Vagina (tissue), 2 donors: ENCODE results near the gene ROM1. TPM values are rescaled to one million over a fixed set of nuclear protein-coding genes. Genes with fewer than 3 reads are reported as not detected.

Experiments
- DNase-seq, 2 donors: peaks; one replicate each; pipeline ENCODE4 v3.0.0-alpha.2; 2017; ENCODE audit errors: extremely low spot score in 2 of 2
- H3K27ac ChIP-seq: fragments of 200-600 bp; sonication (generic); one replicate; pipeline ENCODE4 v1.5.1; 2019
- H3K27me3 ChIP-seq: fragments of 200-600 bp; sonication (generic); one replicate; pipeline ENCODE4 v1.5.1; 2019
- H3K36me3 ChIP-seq, 2 donors: fragments of 200-600 bp; sonication (generic); one replicate each; pipeline ENCODE4 v1.5.1; 2017 to 2019
- H3K4me1 ChIP-seq: fragments of 200-600 bp; sonication (generic); one replicate; pipeline ENCODE4 v1.5.1; 2019
- H3K4me3 ChIP-seq, 2 donors: fragments of 200-600 bp; sonication (generic); 1 replicate in 1 of 2; 2 replicates in 1 of 2; pipeline ENCODE4 v1.5.1; 2016 to 2019
- H3K9me3 ChIP-seq: fragments of 200-600 bp; sonication (generic); one replicate; pipeline ENCODE4 v1.5.1; 2019
- CTCF ChIP-seq, 3 experiments: fragments of 450-650 bp in 2 of 3; fragments of 200-600 bp in 1 of 3; sonication (generic) in 1 of 3; IDR thresholded peaks; one replicate each; pipeline ENCODE4 v1.5.1; 2017 to 2019; ENCODE audit warnings: antibody characterized with exemption in 3 of 3, mild to moderate bottlenecking in 2 of 3, moderate library complexity in 2 of 3
- POLR2A ChIP-seq, 2 donors: fragments of 450-650 bp; IDR thresholded peaks; one replicate each; pipeline ENCODE4 v1.6.1; 2017; ENCODE audit warnings: antibody characterized with exemption in 2 of 2, mild to moderate bottlenecking in 2 of 2, moderate library complexity in 2 of 2
- POLR2AphosphoS5 ChIP-seq, 2 donors: sonication (generic); formaldehyde crosslinking; IDR thresholded peaks; one replicate each; pipeline ENCODE4 v1.9.0; 2017; ENCODE audit warnings: antibody characterized with exemption in 2 of 2, mild to moderate bottlenecking in 2 of 2, low read depth in 1 of 2; ENCODE audit not compliant: insufficient read depth in 1 of 2
- intact Hi-C: fragments of 100-400 bp; cut with DNase I; formaldehyde crosslinking; loops from one replicate; pipeline ENCODE4 v1.15.1; 2023
- total RNA-seq: library from RNA; depleted of rRNA; stranded (reverse); fragments of >200 nt; gene quantifications from one replicate; pipeline ENCODE4 v1.2.3, GENCODE V29; 2016

Gene ROM1
- total RNA-seq, 1 donor from 2014 or later, result 6.1 TPM

- intact Hi-C loops, result no loop called here
- H3K27me3 ChIP-seq, result no peaks in the 10 kb centered on the region
- DNase-seq, result peak in 1 of 2 donors; percentile 100
- peak within 1 kb of the TSS; percentile 70 to 82 for H3K4me3 ChIP-seq
- H3K9me3 ChIP-seq, result no peaks in the 10 kb centered on the region
- peaks cover 0 to 42% of the 10 kb centered on the region in 2 donors for H3K36me3 ChIP-seq
- H3K27ac ChIP-seq, result peak within 1 kb of the TSS; percentile 94
- peaks cover 29% of the 10 kb centered on the region for H3K4me1 ChIP-seq
- TF ChIP-seq CTCF (IDR thresholded peaks at IDR 0.05) (peak in 2 of 3 experiments; percentile 8 to 10), POLR2AphosphoS5 (IDR thresholded peaks at IDR 0.05; ENCODE audit: insufficient read depth in 1 of 2, low read depth in 1 of 2) (peak; percentile 98 to 99), POLR2A (IDR thresholded peaks at IDR 0.05) (peak in 1 of 2 donors; percentile 73)
These were observed 21.5 kb upstream of the ROM1 start, which contains the start of gene TUT1 for GRCh38 chr11:62591448-62592145. TUT1 (minus strand) TSS chr11:62591523; CDS start chr11:62591485, 38 bp downstream.

GRCh38 chr11:62592146-62592815, 20.8 kb upstream of the ROM1 start:
- H3K4me3 ChIP-seq, result peak overlapping the region; percentile 70 to 82
- intact Hi-C loops, result no loop called here
- H3K4me1 ChIP-seq, result peaks cover 29% of the 10 kb centered on the region

GRCh38 chr11:62592989-62593421, 20.1 kb upstream of the ROM1 start:
- Histone ChIP-seq H3K4me1 (peaks cover 29% of the 10 kb centered on the region), H3K9me3 (no peaks in the 10 kb centered on the region), H3K36me3 (peaks cover 0 to 49% of the 10 kb centered on the region in 2 donors), H3K27ac (peak overlapping the region; percentile 94), H3K27me3 (no peaks in the 10 kb centered on the region), H3K4me3 (no peak overlapping the region)
- DNase-seq, result no peak
- intact Hi-C loops, result no loop called here
- no peak for TF ChIP-seq POLR2AphosphoS5 (IDR thresholded peaks at IDR 0.05; ENCODE audit: insufficient read depth in 1 of 2, low read depth in 1 of 2)
- TF ChIP-seq POLR2A (IDR thresholded peaks at IDR 0.05), result no peak
- no peak for TF ChIP-seq CTCF (IDR thresholded peaks at IDR 0.05)

More at GRCh38 chr11:62592146-62592815, 20.8 kb upstream of the ROM1 start:
- Histone ChIP-seq H3K27ac (peak overlapping the region; percentile 94), H3K27me3 (no peaks in the 10 kb centered on the region), H3K36me3 (peaks cover 0 to 44% of the 10 kb centered on the region in 2 donors), H3K9me3 (no peaks in the 10 kb centered on the region)
- TF ChIP-seq POLR2A (IDR thresholded peaks at IDR 0.05) (no peak), CTCF (IDR thresholded peaks at IDR 0.05) (no peak), POLR2AphosphoS5 (IDR thresholded peaks at IDR 0.05; ENCODE audit: insufficient read depth in 1 of 2, low read depth in 1 of 2) (no peak)
- DNase-seq, result no peak

- DNase-seq, result no peak
- no peak overlapping the region for H3K4me3 ChIP-seq
- H3K4me1 ChIP-seq, result peaks cover 32% of the 10 kb centered on the region
- intact Hi-C loops, result no loop called here
- H3K9me3 ChIP-seq, result no peaks in the 10 kb centered on the region
- H3K36me3 ChIP-seq, result peaks cover 0 to 48% of the 10 kb centered on the region in 2 donors
- no peak overlapping the region for H3K27ac ChIP-seq
- TF ChIP-seq POLR2A (IDR thresholded peaks at IDR 0.05) (no peak), CTCF (IDR thresholded peaks at IDR 0.05) (peak; percentile 18 to 56 (median 22)), POLR2AphosphoS5 (IDR thresholded peaks at IDR 0.05; ENCODE audit: insufficient read depth in 1 of 2, low read depth in 1 of 2) (no peak)
- no peaks in the 10 kb centered on the region for H3K27me3 ChIP-seq
These were observed 19.5 kb upstream of the ROM1 start for GRCh38 chr11:62593434-62594044.
